Hematopoietic multipotent progenitor cell treated with erythropoietin and hydrocortisone succinate and interleukin-3 and kit ligand, for 15 days (in vitro differentiated cells): Measurements from ENCODE around the gene RAB5B.
A peak's percentile ranks its signal among the peaks of the same experiment; 100 is the strongest.

Experiments used
- DNase-seq: peaks from one replicate; pipeline ENCODE4 v3.0.0-alpha.2; 2015; ENCODE audit warnings: low spot score

Gene RAB5B

GRCh38 chr12:55973599-55974307, at the start of gene RAB5B:
Gene RAB5B, plus strand, starts transcription at chr12:55974078. Its CDS starts 12,883 bp downstream, at chr12:55986961.
- DNase-seq, result peak; percentile 100

GRCh38 chr12:55925371-55925770, 48.5 kb upstream of the RAB5B start:
- DNase-seq, result no peak

- no peak for DNase-seq
Observed at GRCh38 chr12:55925870-55926737, 47.8 kb upstream of the RAB5B start.

GRCh38 chr12:55926738-55927587, 46.9 kb upstream of the RAB5B start:
- peak; percentile 90 for DNase-seq

- peak; percentile 85 for DNase-seq
Observed at GRCh38 chr12:55927588-55928502, 46.0 kb upstream of the RAB5B start, which contains the start of gene PYM1. Gene PYM1, minus strand, starts transcription at chr12:55927894. Its CDS starts 133 bp downstream, at chr12:55927761.

- DNase-seq, result no peak
Observed at GRCh38 chr12:55929306-55929791, 44.5 kb upstream of the RAB5B start.

GRCh38 chr12:55930771-55931316, 43.0 kb upstream of the RAB5B start, which contains the start of gene DGKA:
Gene DGKA, plus strand, starts transcription at chr12:55931162. Its CDS starts 5,342 bp downstream, at chr12:55936504.
- peak; percentile 67 for DNase-seq

- DNase-seq, result peak; percentile 27
Observed at GRCh38 chr12:55931317-55931779, 42.5 kb upstream of the RAB5B start.

- no peak for DNase-seq
Observed at GRCh38 chr12:55931780-55932550, 41.9 kb upstream of the RAB5B start.

- DNase-seq, result no peak
Observed at GRCh38 chr12:55932551-55932910, 41.3 kb upstream of the RAB5B start.

GRCh38 chr12:55933169-55933798, 40.6 kb upstream of the RAB5B start:
- DNase-seq, result no peak

- no peak for DNase-seq
Observed at GRCh38 chr12:55933799-55934742, 39.8 kb upstream of the RAB5B start.

GRCh38 chr12:55934773-55935172, 39.1 kb upstream of the RAB5B start:
- no peak for DNase-seq

GRCh38 chr12:55935738-55936151, 38.1 kb upstream of the RAB5B start:
- DNase-seq, result no peak

GRCh38 chr12:55937981-55938380, 35.9 kb upstream of the RAB5B start:
- DNase-seq, result no peak

GRCh38 chr12:55938826-55939501, 34.9 kb upstream of the RAB5B start:
- DNase-seq, result no peak

- peak; percentile 88 for DNase-seq
Observed at GRCh38 chr12:55940065-55940732, 33.7 kb upstream of the RAB5B start.
